HG03025 (cell line): Measurements from ENCODE around the gene DNAH9.

Experiments used
- ATAC-seq: cut with Tn5 transposase; IDR thresholded peaks from one replicate; pipeline ENCODE4 v1.9.1; 2021; ENCODE audit warnings: mild to moderate bottlenecking, moderate library complexity; ENCODE audit not compliant: unreplicated experiment, low FRiP score

The DNAH9 gene

GRCh38 chr17:11583306-11583992 lies 14.8 kb upstream of the DNAH9 start:
- ATAC-seq = no peak

DNA sequence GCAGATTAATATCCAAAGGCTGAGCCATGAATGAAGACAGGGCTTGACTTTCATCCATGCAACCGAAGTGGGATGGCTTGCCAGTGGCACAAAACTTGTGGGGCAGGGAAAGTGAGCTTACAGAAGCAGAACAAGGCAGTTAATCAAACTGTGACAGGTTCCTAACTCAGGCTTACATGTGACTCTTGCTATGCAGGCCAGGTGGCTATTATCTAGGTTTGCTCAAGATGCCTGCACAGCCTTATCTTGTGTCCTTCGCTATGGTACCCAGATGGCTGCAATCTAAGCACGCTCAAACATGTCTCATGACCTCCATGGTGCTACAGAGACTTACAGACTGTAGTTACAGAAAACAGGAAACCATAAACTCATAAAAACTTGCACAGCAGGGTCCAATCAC lies 8.6 kb upstream of the DNAH9 start:
- no peak for ATAC-seq

DNA sequence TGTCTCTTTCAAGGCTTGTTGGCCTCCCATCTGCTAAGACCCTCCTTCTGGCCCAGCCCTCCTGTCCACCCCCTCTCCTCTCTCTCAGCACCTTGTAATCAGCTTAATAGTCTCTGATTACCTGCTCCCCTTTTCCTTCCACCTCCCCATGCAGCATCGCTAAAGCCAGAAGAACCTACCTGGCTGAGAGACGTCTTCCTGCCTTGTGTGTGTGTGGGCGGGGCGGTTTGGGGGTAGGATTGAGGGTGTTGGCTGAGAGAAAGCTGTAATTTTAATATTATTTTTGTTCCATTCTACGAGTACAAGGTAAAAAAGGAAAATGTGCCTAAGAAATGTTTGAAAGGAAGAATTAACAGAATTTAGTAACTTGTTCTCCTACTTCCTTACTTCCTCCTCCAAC lies 3.4 kb downstream of the DNAH9 start:
- no peak for ATAC-seq

DNA sequence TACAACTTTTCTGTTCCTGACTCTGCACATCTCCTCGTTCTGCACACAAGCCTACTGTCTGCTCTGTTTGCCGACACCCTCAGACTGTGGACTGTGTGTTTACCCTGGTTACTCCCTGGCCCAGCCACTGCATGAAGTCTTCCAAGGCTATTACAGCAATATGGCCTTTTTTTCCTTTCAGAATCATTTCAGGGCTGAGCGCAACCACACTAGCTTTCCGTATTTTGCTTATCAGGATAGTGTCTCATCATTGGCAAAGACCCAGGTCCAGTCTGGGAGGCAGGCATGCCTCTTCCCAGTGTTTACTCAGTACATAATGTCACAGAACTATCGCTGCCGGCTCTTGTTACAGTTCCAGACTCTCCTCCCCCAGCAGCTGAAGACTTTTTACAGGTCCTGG lies 10.1 kb downstream of the DNAH9 start:
- ATAC-seq = no peak

- ATAC-seq = no peak
These were observed 12.8 kb downstream of the DNAH9 start for GRCh38 chr17:11610999-11611566.

DNA sequence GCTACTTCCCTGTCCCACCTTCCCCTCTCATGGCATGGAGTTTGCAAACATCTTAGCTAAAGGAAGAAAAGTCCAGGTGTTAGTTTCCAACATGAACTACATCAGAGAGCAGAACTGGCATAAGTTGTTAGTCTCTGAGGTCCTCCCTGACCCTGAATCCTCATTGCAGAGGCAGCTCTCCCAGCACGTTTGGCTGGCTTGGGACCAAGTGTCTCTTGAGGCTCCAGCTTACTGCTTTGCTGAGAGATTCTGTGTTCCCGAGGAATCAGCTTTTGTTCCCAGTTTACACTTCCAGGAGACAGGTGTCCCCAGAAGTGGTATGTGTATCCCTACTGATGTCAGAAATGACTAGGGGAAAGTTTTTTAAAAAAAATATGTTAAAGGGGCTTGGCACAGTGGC lies 14.7 kb downstream of the DNAH9 start:
- ATAC-seq = no peak

- ATAC-seq = no peak
These were observed 20.7 kb downstream of the DNAH9 start for GRCh38 chr17:11618861-11619566.

DNA sequence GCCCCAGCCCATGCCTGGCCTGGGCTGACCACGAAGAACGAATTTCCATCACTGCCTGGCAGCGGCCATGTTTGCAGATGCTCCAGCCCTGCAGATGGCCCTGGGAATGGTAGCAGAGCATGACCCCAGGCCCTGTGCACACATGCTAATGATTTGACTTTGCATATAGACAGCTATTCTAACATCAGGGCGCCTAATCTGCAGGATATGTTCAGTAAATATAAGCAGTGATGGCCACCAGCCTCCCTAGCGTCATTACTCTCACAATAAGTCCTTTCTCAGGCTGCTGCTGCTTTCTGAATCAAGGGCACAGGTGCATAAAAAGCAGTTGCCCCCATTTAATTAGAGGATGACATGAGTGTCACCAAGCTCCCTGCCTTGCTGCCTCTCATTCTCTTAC lies 24.2 kb downstream of the DNAH9 start:
- no peak for ATAC-seq

GRCh38 chr17:11624976-11625375 lies 26.7 kb downstream of the DNAH9 start:
- ATAC-seq = no peak

DNA sequence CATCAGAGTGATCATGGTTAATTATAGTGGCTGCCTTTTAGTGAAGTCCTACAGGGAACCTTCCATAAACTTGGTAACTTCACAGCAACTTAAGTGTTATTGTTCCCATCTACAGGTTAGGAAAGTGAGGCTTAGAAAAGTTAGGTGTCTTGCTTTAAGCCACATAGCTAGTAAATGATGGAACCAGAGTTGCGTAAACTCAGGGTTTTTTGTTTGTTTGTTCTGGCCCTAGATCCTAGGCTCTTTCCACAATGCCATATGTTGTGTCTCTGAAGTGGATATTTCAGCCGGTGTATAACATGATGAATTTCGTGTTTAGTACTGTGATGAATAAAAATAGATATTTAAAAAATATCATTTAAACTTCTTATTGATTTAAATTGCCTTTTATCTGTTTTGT lies 27.6 kb downstream of the DNAH9 start:
- ATAC-seq = no peak

DNA sequence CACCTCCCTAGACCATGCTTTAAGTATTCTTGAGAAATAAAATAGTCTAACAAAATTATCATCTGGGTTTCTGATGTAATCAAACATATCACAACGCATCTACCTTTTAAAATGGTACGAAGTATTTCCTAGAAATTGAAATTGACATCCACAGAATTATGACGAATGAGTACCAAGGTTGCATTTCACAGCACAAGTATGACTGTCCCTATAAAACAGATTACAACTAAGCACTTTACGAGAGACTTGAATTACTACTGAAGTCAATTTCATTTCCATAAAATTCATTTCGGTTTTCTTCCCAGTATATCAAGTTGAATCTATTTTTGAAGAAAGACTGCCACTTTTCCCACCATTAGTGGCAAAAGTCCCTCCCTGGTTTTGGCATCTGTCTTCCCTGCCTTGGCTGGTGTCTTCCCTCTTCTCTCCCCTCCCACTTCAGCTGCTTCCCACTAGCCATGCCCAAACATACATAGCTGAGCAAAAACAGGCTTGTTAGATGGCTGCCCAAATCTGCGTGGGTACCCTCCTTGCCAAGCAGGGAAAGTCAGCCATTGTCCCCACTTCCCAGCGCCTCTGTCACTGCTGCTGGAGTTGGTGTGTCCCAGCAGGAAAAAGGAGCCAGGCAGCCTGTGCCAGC lies 29.2 kb downstream of the DNAH9 start:
- no peak for ATAC-seq

GRCh38 chr17:11628374-11628773 lies 30.1 kb downstream of the DNAH9 start:
- no peak for ATAC-seq

GRCh38 chr17:11628831-11629230 lies 30.6 kb downstream of the DNAH9 start:
- ATAC-seq = no peak

GRCh38 chr17:11636771-11637170 lies 38.5 kb downstream of the DNAH9 start:
- no peak for ATAC-seq

- no peak for ATAC-seq
These were observed 39.5 kb downstream of the DNAH9 start for GRCh38 chr17:11637796-11638195.

DNA sequence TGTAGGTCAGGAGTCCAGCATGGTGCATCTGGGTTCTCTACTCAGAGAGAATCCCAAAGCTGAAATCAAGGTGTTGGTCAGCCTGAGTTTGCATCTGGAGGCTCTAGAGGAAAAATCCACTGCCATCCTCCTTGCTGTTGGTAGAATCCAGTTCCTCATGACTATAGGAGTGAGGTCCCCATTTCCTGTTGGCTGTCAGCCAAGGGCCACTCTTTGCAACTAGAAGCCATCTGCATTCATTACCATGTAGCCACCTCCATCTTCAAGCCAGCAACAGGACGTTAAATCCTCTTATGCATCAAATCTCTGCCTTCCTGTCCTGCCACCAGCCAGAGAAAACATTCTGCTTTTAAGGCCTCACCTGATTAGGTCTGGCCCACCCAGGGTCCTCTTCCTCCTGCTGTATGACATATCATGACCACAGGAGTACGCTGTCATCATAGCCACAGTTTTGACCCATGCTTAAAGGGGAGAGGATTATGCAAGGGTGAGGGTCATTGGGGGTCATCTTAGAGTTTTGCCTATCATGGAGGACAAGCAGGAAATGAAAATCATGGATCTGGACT lies 40.5 kb downstream of the DNAH9 start:
- no peak for ATAC-seq

DNA sequence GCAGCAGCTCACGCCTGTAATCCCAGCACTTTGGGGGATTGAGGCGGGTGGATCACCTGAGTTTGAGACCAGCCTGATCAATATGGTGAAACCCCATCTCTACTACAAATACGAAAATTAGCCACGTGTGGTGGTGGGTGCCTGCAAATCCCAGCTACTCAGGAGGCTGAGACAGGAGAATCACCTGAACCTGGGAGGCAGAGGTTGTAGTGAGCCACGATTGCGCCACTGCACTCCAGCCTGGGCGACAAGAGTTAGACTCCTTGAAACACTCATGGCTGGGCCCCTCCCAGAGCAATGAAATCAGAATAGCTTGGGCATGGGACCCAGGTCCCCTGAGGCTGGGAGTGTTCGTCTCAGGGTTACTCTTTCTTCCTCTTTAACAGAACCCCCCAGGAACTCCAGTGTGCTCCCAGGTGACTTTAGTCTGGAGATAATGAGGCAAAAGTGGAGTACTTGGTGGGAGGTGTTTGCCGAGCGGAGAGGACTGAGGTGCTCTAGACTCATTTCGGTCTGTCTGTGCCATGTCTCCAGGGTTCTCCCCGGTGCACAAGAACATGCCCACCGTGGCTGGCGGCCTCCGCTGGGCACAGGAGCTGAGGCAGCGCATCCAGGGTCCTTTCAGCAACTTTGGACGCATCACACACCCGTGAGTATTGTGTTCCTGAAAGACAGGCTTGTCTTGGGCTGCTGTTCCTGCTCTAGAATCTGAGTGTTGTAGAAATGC lies 41.6 kb downstream of the DNAH9 start:
- no peak for ATAC-seq

DNA sequence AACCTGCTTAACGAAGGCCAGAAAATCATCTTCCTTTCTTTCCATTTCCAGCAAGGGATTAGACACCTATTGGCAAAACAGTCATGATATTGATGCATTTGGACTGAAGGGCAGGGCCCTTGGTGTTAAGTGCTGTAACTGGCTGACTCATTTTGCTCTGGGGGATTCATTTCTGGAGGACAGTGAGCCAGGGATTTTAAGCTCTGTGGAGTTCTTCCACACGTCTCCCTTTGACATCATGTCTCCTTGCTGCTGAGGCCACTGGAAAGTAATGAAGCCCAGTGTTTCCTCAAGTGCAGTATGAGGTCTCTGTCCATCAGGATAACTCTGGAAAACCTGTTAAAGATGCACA lies 42.2 kb downstream of the DNAH9 start:
- no peak for ATAC-seq

DNA sequence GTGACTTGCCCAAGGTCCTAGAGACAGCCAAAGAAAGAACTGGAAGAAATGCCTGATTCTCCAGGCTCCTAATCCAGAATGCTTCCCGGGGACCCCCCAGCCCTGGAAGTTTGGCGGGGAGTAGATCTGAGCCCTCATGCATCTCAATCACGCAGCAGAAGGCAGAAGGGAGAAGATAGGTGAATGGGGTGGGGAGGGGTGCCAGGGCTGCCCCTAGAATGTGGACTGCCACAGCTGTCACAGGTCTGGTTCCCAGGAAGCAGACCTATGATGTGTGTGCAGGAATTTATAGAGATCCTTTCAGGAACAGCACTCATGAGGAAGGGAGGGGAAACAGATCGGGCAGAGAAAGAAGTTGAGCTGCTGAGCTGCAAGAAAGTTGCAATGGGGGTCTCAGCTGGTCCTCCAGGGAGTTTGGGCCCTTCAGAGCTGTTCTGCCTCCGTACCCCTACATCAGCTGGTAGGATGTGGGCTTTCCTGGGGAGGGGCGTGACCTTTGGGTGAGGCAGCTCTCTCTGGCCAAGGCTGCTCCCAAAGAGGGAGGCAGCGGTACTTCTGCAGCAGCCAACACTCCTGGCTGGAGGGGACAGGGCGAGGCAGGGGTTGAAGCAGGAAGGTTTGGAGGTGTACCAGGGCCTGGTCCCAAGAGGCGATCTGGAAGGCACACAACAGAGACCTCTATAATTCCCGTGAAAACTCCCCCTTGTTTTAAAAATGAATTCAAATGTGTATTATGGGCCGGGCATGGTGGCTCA lies 43.4 kb downstream of the DNAH9 start:
- ATAC-seq = no peak

GRCh38 chr17:11642655-11643054 lies 44.4 kb downstream of the DNAH9 start:
- no peak for ATAC-seq
